ENCODE results near the gene FAM13A. TPM values are rescaled to one million over a fixed set of nuclear protein-coding genes. Genes with fewer than 3 reads are reported as not detected.
A peak's percentile ranks its signal among the peaks of the same experiment; 100 is the strongest.

FAM13A gene
- total and polyA plus RNA-seq, 9 of the 15 experiments (the other 6 are each of a cell fraction or from before 2014, with no cell fraction given) = 11.3 to 23.3 (median 14.7) TPM

DNA sequence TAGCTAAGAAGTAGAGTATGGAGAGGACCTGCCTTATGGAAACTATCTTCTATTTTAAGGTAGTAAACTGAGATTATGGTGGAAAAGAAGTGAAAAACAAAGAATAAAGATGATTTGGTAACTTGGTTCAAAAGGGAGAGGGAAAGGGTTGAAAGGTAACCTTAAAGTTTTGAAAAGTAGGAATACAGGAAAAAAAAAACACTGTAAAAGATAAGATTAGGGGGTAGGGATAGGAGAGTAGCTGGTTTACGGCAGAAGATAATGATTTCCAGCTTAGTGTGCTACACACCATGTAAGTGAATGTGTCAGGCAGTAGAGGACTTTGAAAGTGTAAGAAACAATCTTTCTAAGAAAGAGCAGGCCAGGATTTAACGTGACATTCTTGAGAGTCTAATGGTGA is 35.3 kb downstream of the FAM13A start:
- in situ Hi-C loops (cut with MboI) (loop anchor here (5.0 kb wide), 1 partner anchor 489 kb away; no protein-coding TSS in a partner anchor), intact Hi-C loops (cut with micrococcal nuclease) (loop anchor here (5.0 to 10.0 kb wide), 3 partner anchors 127 to 429 kb away; partner anchors contain the start of gene HERC3)
- H3K36me3 ChIP-seq (ENCODE audit: control insufficient read depth, insufficient read depth, low read length) = peaks cover 36% of the 10 kb centered on the region
- H3K27me3 ChIP-seq (ENCODE audit: control insufficient read depth in 2 of 2, insufficient read depth in 2 of 2, low read length in 2 of 2) = no peaks in the 10 kb centered on the region
- FAIRE-seq (no peak), ATAC-seq (peak; percentile 74), DNase-seq (ENCODE audit: extremely low read depth in 1 of 4, low spot score in 3 of 4) (peak; percentile 21 to 29 (median 23))
- no peak overlapping the region for H3K4me3 ChIP-seq
- H3K27ac ChIP-seq (ENCODE audit: extremely low read depth, low read depth, low read length) = peak overlapping the region; percentile 38; the same call in 2 of the 3 replicates
- 3% methylated on average over 2 of the region's 2 CpGs for WGBS (ENCODE audit: insufficient coverage, low coverage, missing lambda C conversion rate)
- ChIA-PET POLR2A (interaction anchor here (0.6 to 1.9 kb wide), 3 partner anchors 15 to 262 kb away, joined by 3 to 4 read pairs (median 3); no protein-coding TSS in a partner anchor), CTCF (ENCODE audit: low intra/inter-chr PET ratio) (interaction anchor here (1.1 to 2.6 kb wide), 2 partner anchors 203 to 493 kb away, joined by 4 to 9 read pairs; no protein-coding TSS in a partner anchor)
- no peak overlapping the region for H3K4me2 ChIP-seq (ENCODE audit: insufficient read depth, low read length)
- H3K79me2 ChIP-seq (ENCODE audit: control insufficient read depth, insufficient read depth, low read length) = peaks cover 31% of the 10 kb centered on the region
- H3K9me3 ChIP-seq (replicated peaks; ENCODE audit: control insufficient read depth, insufficient read depth, low read depth, low read length) = no peaks in the 10 kb centered on the region
- H2AFZ ChIP-seq (ENCODE audit: low read depth, low read length) = no peak overlapping the region
- peaks cover 4 to 16% of the 10 kb centered on the region in 2 experiments; a peak in 3 of 5 replicates for H3K4me1 ChIP-seq (replicated peaks in 1 of 2; ENCODE audit: control insufficient read depth in 2 of 2, insufficient read depth in 2 of 2, low read length in 2 of 2)
- H4K20me1 ChIP-seq (replicated peaks; ENCODE audit: control insufficient read depth, insufficient read depth, low read length) = no peaks in the 10 kb centered on the region
- H3K9ac ChIP-seq (ENCODE audit: insufficient read depth in 1 of 2, low read depth in 2 of 2, low read length in 2 of 2) = no peak overlapping the region
- no peaks in the 10 kb centered on the region for H3K9me1 ChIP-seq (ENCODE audit: control insufficient read depth, insufficient read depth, low read length)
- no TSS peak for BruUV-seq (replicated peaks)
- TF ChIP-seq SMARCA4 (IDR thresholded peaks at IDR 0.05) (peak; percentile 60), FOXJ2 (tag; IDR thresholded peaks at IDR 0.05) (0 out of 2 replicates have a peak, but pooled peaks have one; percentile 15), ZSCAN29 (IDR thresholded peaks at IDR 0.05) (no peak), SMARCE1 (IDR thresholded peaks at IDR 0.05) (peak; percentile 22; the same call in 1 of the 2 replicates), HNRNPLL (IDR thresholded peaks at IDR 0.05; ENCODE audit: low read depth, low read length, poor library complexity, severe bottlenecking) (no peak), ARID1B (IDR thresholded peaks at IDR 0.05) (peak; percentile 36), POLR2G (IDR thresholded peaks at IDR 0.05; ENCODE audit: low read depth, low read length) (no peak), DPF2 (IDR thresholded peaks at IDR 0.05) (peak; percentile 62)
- TF ChIP-seq, protein P1, sequence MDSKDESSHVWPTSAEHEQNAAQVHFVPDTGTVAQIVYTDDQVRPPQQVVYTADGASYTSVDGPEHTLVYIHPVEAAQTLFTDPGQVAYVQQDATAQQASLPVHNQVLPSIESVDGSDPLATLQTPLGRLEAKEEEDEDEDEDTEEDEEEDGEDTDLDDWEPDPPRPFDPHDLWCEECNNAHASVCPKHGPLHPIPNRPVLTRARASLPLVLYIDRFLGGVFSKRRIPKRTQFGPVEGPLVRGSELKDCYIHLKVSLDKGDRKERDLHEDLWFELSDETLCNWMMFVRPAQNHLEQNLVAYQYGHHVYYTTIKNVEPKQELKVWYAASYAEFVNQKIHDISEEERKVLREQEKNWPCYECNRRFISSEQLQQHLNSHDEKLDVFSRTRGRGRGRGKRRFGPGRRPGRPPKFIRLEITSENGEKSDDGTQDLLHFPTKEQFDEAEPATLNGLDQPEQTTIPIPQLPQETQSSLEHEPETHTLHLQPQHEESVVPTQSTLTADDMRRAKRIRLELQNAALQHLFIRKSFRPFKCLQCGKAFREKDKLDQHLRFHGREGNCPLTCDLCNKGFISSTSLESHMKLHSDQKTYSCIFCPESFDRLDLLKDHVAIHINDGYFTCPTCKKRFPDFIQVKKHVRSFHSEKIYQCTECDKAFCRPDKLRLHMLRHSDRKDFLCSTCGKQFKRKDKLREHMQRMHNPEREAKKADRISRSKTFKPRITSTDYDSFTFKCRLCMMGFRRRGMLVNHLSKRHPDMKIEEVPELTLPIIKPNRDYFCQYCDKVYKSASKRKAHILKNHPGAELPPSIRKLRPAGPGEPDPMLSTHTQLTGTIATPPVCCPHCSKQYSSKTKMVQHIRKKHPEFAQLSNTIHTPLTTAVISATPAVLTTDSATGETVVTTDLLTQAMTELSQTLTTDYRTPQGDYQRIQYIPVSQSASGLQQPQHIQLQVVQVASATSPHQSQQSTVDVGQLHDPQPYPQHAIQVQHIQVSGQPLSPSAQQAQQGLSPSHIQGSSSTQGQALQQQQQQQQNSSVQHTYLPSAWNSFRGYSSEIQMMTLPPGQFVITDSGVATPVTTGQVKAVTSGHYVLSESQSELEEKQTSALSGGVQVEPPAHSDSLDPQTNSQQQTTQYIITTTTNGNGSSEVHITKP (IDR thresholded peaks at IDR 0.05; ENCODE audit: partially characterized antibody) = no peak
- TF ChIP-seq, protein P2, sequence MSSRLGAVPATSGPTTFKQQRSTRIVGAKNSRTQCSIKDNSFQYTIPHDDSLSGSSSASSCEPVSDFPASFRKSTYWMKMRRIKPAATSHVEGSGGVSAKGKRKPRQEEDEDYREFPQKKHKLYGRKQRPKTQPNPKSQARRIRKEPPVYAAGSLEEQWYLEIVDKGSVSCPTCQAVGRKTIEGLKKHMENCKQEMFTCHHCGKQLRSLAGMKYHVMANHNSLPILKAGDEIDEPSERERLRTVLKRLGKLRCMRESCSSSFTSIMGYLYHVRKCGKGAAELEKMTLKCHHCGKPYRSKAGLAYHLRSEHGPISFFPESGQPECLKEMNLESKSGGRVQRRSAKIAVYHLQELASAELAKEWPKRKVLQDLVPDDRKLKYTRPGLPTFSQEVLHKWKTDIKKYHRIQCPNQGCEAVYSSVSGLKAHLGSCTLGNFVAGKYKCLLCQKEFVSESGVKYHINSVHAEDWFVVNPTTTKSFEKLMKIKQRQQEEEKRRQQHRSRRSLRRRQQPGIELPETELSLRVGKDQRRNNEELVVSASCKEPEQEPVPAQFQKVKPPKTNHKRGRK (tag; IDR thresholded peaks at IDR 0.05) = peak; percentile 67
- TF ChIP-seq, protein P3, sequence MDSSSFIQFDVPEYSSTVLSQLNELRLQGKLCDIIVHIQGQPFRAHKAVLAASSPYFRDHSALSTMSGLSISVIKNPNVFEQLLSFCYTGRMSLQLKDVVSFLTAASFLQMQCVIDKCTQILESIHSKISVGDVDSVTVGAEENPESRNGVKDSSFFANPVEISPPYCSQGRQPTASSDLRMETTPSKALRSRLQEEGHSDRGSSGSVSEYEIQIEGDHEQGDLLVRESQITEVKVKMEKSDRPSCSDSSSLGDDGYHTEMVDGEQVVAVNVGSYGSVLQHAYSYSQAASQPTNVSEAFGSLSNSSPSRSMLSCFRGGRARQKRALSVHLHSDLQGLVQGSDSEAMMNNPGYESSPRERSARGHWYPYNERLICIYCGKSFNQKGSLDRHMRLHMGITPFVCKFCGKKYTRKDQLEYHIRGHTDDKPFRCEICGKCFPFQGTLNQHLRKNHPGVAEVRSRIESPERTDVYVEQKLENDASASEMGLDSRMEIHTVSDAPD (CRISPR knock-in tag; IDR thresholded peaks at IDR 0.05) = no peak
- TF ChIP-seq, protein P4, sequence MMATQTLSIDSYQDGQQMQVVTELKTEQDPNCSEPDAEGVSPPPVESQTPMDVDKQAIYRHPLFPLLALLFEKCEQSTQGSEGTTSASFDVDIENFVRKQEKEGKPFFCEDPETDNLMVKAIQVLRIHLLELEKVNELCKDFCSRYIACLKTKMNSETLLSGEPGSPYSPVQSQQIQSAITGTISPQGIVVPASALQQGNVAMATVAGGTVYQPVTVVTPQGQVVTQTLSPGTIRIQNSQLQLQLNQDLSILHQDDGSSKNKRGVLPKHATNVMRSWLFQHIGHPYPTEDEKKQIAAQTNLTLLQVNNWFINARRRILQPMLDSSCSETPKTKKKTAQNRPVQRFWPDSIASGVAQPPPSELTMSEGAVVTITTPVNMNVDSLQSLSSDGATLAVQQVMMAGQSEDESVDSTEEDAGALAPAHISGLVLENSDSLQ (IDR thresholded peaks at IDR 0.05) = 0 out of 2 replicates have a peak, but pooled peaks have one; percentile 6
- TF ChIP-seq, protein P5, sequence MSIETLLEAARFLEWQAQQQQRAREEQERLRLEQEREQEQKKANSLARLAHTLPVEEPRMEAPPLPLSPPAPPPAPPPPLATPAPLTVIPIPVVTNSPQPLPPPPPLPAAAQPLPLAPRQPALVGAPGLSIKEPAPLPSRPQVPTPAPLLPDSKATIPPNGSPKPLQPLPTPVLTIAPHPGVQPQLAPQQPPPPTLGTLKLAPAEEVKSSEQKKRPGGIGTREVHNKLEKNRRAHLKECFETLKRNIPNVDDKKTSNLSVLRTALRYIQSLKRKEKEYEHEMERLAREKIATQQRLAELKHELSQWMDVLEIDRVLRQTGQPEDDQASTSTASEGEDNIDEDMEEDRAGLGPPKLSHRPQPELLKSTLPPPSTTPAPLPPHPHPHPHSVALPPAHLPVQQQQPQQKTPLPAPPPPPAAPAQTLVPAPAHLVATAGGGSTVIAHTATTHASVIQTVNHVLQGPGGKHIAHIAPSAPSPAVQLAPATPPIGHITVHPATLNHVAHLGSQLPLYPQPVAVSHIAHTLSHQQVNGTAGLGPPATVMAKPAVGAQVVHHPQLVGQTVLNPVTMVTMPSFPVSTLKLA (conservative IDR thresholded peaks at IDR 0.05) = no peak

Data from K562 (cell line).